Esophagus squamous epithelium (tissue), 5 donors: Measurements from ENCODE around the gene CEL. TPM values are rescaled to one million over a fixed set of nuclear protein-coding genes. Genes with fewer than 3 reads are reported as not detected.

Experiments used
- DNase-seq: peaks from one replicate; lab custom pipeline; 2025; lab: John Stamatoyannopoulos, UW
- H3K27ac ChIP-seq, 4 donors: fragments of 200-600 bp; sonication (generic); one replicate each; pipeline ENCODE4 v1.5.1; 2016 to 2019; ENCODE audit warnings: mild to moderate bottlenecking in 1 of 4
- H3K27me3 ChIP-seq, 4 donors: fragments of 200-600 bp; sonication (generic); 1 replicate in 3 of 4; 2 replicates in 1 of 4; pipeline versions ENCODE4 v1.5.1 to v1.6.0; 2017 to 2021; ENCODE audit warnings: antibody characterized with exemption in 1 of 4
- H3K36me3 ChIP-seq, 3 donors: fragments of 200-600 bp; sonication (generic); one replicate each; pipeline ENCODE4 v1.5.1; 2016 to 2019
- H3K4me1 ChIP-seq, 3 donors: fragments of 200-600 bp; sonication (generic); one replicate each; pipeline ENCODE4 v1.5.1; 2017 to 2019
- H3K4me3 ChIP-seq, 4 donors: fragments of 200-600 bp; sonication (generic); 1 replicate in 3 of 4; 2 replicates in 1 of 4; pipeline ENCODE4 v1.5.1; 2016 to 2019; ENCODE audit warnings: mild to moderate bottlenecking in 2 of 4, moderate library complexity in 1 of 4
- H3K9me3 ChIP-seq, 3 donors: fragments of 200-600 bp; sonication (generic); one replicate each; pipeline ENCODE4 v1.5.1; 2016 to 2019
- CTCF ChIP-seq, 6 experiments: fragments of 450-650 bp in 4 of 6; fragments of 200-600 bp in 2 of 6; sonication (generic) in 2 of 6; IDR thresholded peaks; one replicate each; pipeline ENCODE4 v1.5.1; 2016 to 2019; ENCODE audit warnings: antibody characterized with exemption in 6 of 6, mild to moderate bottlenecking in 4 of 6, moderate library complexity in 4 of 6
- POLR2A ChIP-seq, 4 donors: fragments of 450-650 bp; IDR thresholded peaks; one replicate each; pipeline ENCODE4 v1.6.1; 2017; ENCODE audit warnings: antibody characterized with exemption in 4 of 4, mild to moderate bottlenecking in 4 of 4, moderate library complexity in 3 of 4
- WGBS, 2 donors: methylation state at CpG; one replicate each; pipeline ENCODE4 v1.1.5; 2018; 5-methylcytosine and 5-hydroxymethylcytosine counted together
- intact Hi-C: fragments of 100-400 bp; cut with DNase I; formaldehyde crosslinking; loops from one replicate; pipeline ENCODE4 v1.15.0; 2022
- total RNA-seq, 4 donors: library from RNA; depleted of rRNA; stranded (reverse); fragments of >200 nt; gene quantifications; one replicate each; pipeline ENCODE4 v1.1.0, GENCODE V29; 2016
- donor health status: DM: yes; HTN: yes; CAD: no.

CEL gene
- total RNA-seq, 4 donors from 2014 or later = 1.9 to 7.6 (median 3.5) TPM

DNA sequence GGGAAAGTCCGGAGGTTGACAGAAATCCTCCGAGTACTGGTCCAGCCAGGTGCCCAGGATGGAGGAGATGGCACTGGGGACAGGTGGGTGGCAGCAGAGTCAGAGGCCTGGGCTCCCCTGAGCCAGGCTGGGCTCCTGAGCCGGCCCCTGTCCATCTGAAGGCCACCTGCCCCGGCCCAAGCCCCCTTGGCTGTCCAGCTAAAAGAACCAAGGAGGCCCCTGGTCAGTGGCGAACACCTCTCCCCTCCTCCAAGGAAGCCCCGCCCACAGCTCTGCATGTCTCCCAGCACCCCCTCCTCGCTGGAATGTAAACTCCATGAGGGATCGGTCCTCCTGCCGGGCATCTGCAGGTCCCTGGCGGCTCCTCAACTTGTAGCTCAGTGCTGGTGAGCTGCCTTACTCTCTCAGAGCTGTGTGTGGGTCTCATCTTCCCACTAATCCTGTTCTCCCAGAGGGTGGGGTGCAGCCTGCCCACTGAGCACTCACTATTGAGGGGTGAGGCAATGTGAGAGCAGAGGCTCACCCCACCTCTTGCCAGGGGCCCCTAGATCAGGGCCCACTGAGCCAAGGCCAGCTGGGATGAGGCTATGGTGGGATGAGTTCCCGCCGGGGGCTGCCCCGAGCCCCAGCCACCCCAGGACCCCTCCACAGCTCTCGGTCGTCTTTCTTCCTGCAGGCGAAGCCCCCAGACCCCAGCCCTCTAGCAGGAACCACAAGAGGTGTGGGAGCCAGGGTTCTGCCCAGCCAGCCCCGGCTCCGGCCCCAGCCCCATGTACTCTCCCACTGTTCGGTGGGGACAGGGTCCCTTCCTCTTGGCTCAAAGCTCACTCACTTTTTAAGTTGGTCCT, 47.2 kb downstream of the CEL start:
- Histone ChIP-seq H3K27me3 (no peaks in the 10 kb centered on the region), H3K4me1 (peaks cover 20 to 26% (median 22%) of the 10 kb centered on the region in 3 donors), H3K9me3 (no peaks in the 10 kb centered on the region), H3K4me3 (no peak overlapping the region), H3K27ac (no peak overlapping the region), H3K36me3 (peaks cover 46 to 86% (median 64%) of the 10 kb centered on the region in 3 donors)
- DNase-seq = no peak
- 79 to 89% methylated on average over 3 to 5 of the region's 19 CpGs for WGBS, 2 donors
- intact Hi-C loops = no loop called here
- TF ChIP-seq CTCF (IDR thresholded peaks at IDR 0.05) (no peak), POLR2A (IDR thresholded peaks at IDR 0.05) (no peak)

DNA sequence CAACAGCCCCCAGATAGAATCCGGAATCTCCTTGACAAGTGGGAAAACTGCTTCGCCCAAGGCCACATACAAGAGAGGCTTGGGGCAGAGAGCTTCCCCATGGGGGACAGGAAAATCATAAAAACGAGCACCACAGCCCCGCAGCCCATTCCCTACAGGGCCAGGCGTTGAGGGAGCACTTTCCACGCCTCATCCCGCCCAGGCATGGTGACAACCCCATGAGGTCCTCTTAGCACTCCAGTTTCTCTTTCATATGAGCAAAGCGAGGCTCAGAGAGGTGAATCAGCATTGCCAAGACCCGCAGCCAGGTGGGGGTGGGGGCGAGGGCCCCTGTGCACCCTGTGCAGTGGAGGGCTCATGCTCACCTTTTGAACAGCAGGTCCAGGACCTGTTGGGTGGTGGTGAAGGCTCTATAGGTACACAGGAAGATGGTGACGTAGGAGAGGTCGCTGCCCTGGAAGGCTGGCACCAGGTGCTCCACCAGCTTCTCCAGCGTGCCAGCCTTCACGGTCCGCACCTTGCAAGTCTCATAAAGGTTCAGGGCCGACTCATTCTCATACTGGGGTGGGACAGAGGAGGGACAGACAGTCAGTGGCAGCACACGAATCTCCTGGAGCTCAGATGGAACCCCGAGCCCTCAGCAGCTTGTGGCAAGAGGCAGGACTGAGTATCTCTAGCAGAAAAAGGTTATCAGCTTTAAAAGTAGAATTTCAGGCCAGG, 48.3 kb downstream of the CEL start:
- H3K27ac ChIP-seq = no peak overlapping the region
- peaks cover 30 to 33% (median 32%) of the 10 kb centered on the region in 3 donors for H3K4me1 ChIP-seq
- 85 to 92% methylated on average over 7 to 14 of the region's 18 CpGs for WGBS, 2 donors
- TF ChIP-seq CTCF (IDR thresholded peaks at IDR 0.05) (no peak), POLR2A (IDR thresholded peaks at IDR 0.05) (no peak)
- H3K4me3 ChIP-seq = no peak overlapping the region
- no peaks in the 10 kb centered on the region for H3K9me3 ChIP-seq
- intact Hi-C loops = no loop called here
- H3K27me3 ChIP-seq = no peaks in the 10 kb centered on the region
- DNase-seq = no peak
- H3K36me3 ChIP-seq = peaks cover 40 to 76% (median 53%) of the 10 kb centered on the region in 3 donors

GRCh38 chr9:133111808-133112662, 50.3 kb downstream of the CEL start:
- peak overlapping the region; percentile 55 to 97 (median 95) for H3K27ac ChIP-seq
- no peak overlapping the region for H3K4me3 ChIP-seq
- peaks cover 31 to 63% (median 36%) of the 10 kb centered on the region in 3 donors for H3K36me3 ChIP-seq
- 72 to 83% methylated on average over 5 to 25 of the region's 30 CpGs for WGBS, 2 donors
- TF ChIP-seq CTCF (IDR thresholded peaks at IDR 0.05) (no peak), POLR2A (IDR thresholded peaks at IDR 0.05) (no peak)
- peaks cover 50 to 52% (median 51%) of the 10 kb centered on the region in 3 donors for H3K4me1 ChIP-seq
- intact Hi-C loops = no loop called here
- no peaks in the 10 kb centered on the region for H3K27me3 ChIP-seq
- DNase-seq = no peak
- H3K9me3 ChIP-seq = no peaks in the 10 kb centered on the region

GRCh38 chr9:133112663-133113026, 50.9 kb downstream of the CEL start:
- no peak for TF ChIP-seq CTCF (IDR thresholded peaks at IDR 0.05)
- TF ChIP-seq POLR2A (IDR thresholded peaks at IDR 0.05) = peak in 1 of 4 donors; percentile 2
- H3K36me3 ChIP-seq = peaks cover 25 to 57% (median 30%) of the 10 kb centered on the region in 3 donors
- no peaks in the 10 kb centered on the region for H3K9me3 ChIP-seq
- intact Hi-C loops = no loop called here
- no peaks in the 10 kb centered on the region for H3K27me3 ChIP-seq
- H3K4me1 ChIP-seq = peaks cover 55 to 59% (median 57%) of the 10 kb centered on the region in 3 donors
- H3K4me3 ChIP-seq = no peak overlapping the region
- 40% methylated on average over 1 of the region's 7 CpGs; no CpG with 5 or more reads in 1 of the 2 donors for WGBS, 2 donors
- H3K27ac ChIP-seq = peak overlapping the region; percentile 55 to 97 (median 95)
- DNase-seq = no peak
